OCI-LY3 (cell line): ENCODE data around the gene CCDC134.

ENCODE experiments used
- EZH2phosphoT487 ChIP-seq: fragments of 200-600 bp; shearing (Covaris generic); IDR thresholded peaks from 2 replicates; pipeline ENCODE4 v1.6.1; 2018; ENCODE audit warnings: antibody characterized with exemption, mixed run types, low read depth
- TF ChIP-seq, protein P1 (sequence below): fragments of 200-600, 300-600 bp; sonication (generic); IDR thresholded peaks from 2 replicates; pipeline ENCODE4 v1.5.1; 2014; ENCODE audit warnings: antibody characterized with exemption, low read length, low read depth

DNA sequence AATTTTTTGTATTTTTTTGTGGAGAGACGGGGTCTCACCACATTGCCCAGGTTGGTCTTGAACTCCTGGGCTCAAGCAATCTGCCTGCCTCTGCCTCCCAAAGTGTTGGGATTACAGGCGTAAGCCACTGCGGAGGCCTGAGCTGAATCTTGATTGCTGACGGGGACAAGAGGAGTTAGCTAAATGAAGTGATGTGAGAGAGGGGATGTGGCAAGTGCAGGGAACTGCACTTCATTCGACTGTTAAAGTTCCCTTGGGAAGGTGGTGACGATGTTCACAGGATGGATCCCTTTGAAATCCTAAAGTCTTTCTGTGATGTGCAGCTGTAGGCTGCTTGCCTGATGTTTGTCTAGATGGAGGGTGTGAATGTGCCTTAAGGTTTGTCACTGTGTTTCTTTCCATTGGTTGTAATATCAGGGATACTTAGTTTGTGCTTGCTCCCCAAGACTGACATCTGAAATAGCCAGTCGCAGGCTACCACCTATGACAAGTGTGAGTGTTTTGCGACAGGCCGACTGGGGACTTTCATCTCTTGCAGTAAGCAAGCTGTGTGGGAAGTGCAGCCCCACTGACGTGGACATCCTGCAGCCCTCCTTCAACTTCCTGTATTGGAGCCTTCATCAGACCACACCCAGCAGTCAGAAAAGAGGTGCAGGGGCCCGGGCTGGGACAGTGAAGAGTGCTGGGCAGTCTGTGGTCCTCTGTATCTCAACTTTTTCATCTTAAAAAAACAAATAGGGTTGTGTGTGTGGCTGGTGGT is 19.6 kb upstream of the CCDC134 start:
- TF ChIP-seq, protein P1, sequence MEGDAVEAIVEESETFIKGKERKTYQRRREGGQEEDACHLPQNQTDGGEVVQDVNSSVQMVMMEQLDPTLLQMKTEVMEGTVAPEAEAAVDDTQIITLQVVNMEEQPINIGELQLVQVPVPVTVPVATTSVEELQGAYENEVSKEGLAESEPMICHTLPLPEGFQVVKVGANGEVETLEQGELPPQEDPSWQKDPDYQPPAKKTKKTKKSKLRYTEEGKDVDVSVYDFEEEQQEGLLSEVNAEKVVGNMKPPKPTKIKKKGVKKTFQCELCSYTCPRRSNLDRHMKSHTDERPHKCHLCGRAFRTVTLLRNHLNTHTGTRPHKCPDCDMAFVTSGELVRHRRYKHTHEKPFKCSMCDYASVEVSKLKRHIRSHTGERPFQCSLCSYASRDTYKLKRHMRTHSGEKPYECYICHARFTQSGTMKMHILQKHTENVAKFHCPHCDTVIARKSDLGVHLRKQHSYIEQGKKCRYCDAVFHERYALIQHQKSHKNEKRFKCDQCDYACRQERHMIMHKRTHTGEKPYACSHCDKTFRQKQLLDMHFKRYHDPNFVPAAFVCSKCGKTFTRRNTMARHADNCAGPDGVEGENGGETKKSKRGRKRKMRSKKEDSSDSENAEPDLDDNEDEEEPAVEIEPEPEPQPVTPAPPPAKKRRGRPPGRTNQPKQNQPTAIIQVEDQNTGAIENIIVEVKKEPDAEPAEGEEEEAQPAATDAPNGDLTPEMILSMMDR: no peak
- TF ChIP-seq EZH2phosphoT487: no peak
